MCF 10A (cell line): ENCODE data around the gene SLC25A20. TPM values are rescaled to one million over a fixed set of nuclear protein-coding genes. Genes with fewer than 3 reads are reported as not detected.

Source experiments
- BruUV-seq: library from RNA; stranded (reverse); fragments of 400-500 nt; replicated peaks from 2 replicates; lab custom pipeline; 2021; lab: Mats Ljungman, UMichigan
- CTCF ChIA-PET: fragments of 300-600 bp; sonication (Branson Sonifier 250); formaldehyde crosslinking; extraction: SDS; loops from one replicate; lab custom pipeline; 2021; ENCODE audit warnings: antibody characterized with exemption, inconsistent platforms; lab: Yijun Ruan, JAX
- POLR2A ChIA-PET: fragments of 300-600, 350-650 bp; sonication (Branson Sonifier 250); formaldehyde crosslinking; extraction: SDS; loops from one replicate; lab custom pipeline; 2020; ENCODE audit warnings: antibody characterized with exemption, inconsistent platforms; lab: Yijun Ruan, JAX
- DNase-seq: peaks from one replicate; pipeline ENCODE4 v3.0.0-alpha.2; 2018; ENCODE audit not compliant: unreplicated experiment
- H3K27ac Mint-ChIP-seq: one replicate; pipeline ENCODE4 v1.8.0; 2022; ENCODE audit warnings: mild to moderate bottlenecking, low read depth, mixed read lengths; ENCODE audit not compliant: unreplicated experiment
- H3K27me3 Mint-ChIP-seq: one replicate; pipeline ENCODE4 v1.8.0; 2022; ENCODE audit warnings: mixed read lengths; ENCODE audit not compliant: insufficient read depth, unreplicated experiment
- H3K36me3 Mint-ChIP-seq: one replicate; pipeline ENCODE4 v1.8.0; 2022; ENCODE audit warnings: mild to moderate bottlenecking, moderate library complexity, mixed read lengths; ENCODE audit not compliant: insufficient read depth, unreplicated experiment
- H3K4me1 Mint-ChIP-seq: one replicate; pipeline ENCODE4 v1.8.0; 2022; ENCODE audit warnings: mixed read lengths; ENCODE audit not compliant: insufficient read depth, unreplicated experiment
- H3K4me3 Mint-ChIP-seq: one replicate; pipeline ENCODE4 v1.8.0; 2022; ENCODE audit warnings: mild to moderate bottlenecking, moderate library complexity, mixed read lengths; ENCODE audit not compliant: unreplicated experiment
- H3K9me3 Mint-ChIP-seq: one replicate; pipeline ENCODE4 v1.8.0; 2022; ENCODE audit warnings: mixed read lengths; ENCODE audit not compliant: unreplicated experiment
- CTCF ChIP-seq: fragments of 200-600 bp; IDR thresholded peaks from one replicate; pipeline ENCODE4 v1.8.0; 2022; ENCODE audit warnings: antibody characterized with exemption, mild to moderate bottlenecking; ENCODE audit not compliant: unreplicated experiment
- intact Hi-C: fragments of 100-400 bp; cut with micrococcal nuclease; formaldehyde crosslinking; loops from 2 replicates; pipeline ENCODE4 v1.14.1; 2022
- total RNA-seq: library from RNA; stranded (reverse); gene quantifications from 2 replicates; pipeline ENCODE4 v1.2.3, GENCODE V29; 2022

The SLC25A20 gene
- total RNA-seq, 1 experiment from 2014 or later, result 11.5 TPM

- Mint-ChIP-seq H3K4me1 (peaks cover 4% of the 10 kb centered on the region), H3K4me3 (no peak overlapping the region), H3K27me3 (no peaks in the 10 kb centered on the region), H3K27ac (no peak overlapping the region), H3K36me3 (peaks cover 15% of the 10 kb centered on the region), H3K9me3 (no peaks in the 10 kb centered on the region)
- intact Hi-C loops, result no loop called here
- BruUV-seq, result no TSS peak
- CTCF ChIA-PET, result no interaction called here
- no peak for DNase-seq
- no peak for TF ChIP-seq CTCF
- POLR2A ChIA-PET, result no interaction called here
These were observed 40.0 kb downstream of the SLC25A20 start for GRCh38 chr3:48858709-48859108.

GRCh38 chr3:48857641-48858040, 41.0 kb downstream of the SLC25A20 start:
- Mint-ChIP-seq H3K36me3 (peaks cover 15% of the 10 kb centered on the region), H3K9me3 (no peaks in the 10 kb centered on the region), H3K4me1 (peaks cover 3% of the 10 kb centered on the region), H3K4me3 (no peak overlapping the region), H3K27ac (no peak overlapping the region), H3K27me3 (no peaks in the 10 kb centered on the region)
- ChIA-PET CTCF (interaction anchor here (0.7 kb wide), 1 partner anchor 477 kb away, joined by 3 read pairs; no protein-coding TSS in a partner anchor), POLR2A (interaction anchor here (2.3 kb wide), 1 partner anchor 11 kb away, joined by 12 read pairs; the partner anchor contains the start of gene PRKAR2A)
- no peak for DNase-seq
- BruUV-seq, result no TSS peak
- no peak for TF ChIP-seq CTCF
- intact Hi-C loops, result no loop called here

GRCh38 chr3:48856469-48856868, 42.2 kb downstream of the SLC25A20 start:
- no peak for TF ChIP-seq CTCF
- BruUV-seq, result no TSS peak
- Mint-ChIP-seq H3K4me3 (no peak overlapping the region), H3K4me1 (no peaks in the 10 kb centered on the region), H3K27ac (no peak overlapping the region), H3K36me3 (peaks cover 12% of the 10 kb centered on the region), H3K9me3 (no peaks in the 10 kb centered on the region), H3K27me3 (no peaks in the 10 kb centered on the region)
- no peak for DNase-seq
- CTCF ChIA-PET, result interaction anchor here (0.5 to 0.9 kb wide), 2 partner anchors 9 to 52 kb away, joined by 3 read pairs; partner anchors contain the start of gene PRKAR2A
- POLR2A ChIA-PET, result interaction anchor here (2.3 kb wide), 1 partner anchor 9 kb away, joined by 12 read pairs; the partner anchor contains the start of gene PRKAR2A
- intact Hi-C loops, result no loop called here

GRCh38 chr3:48855681-48856447, 42.8 kb downstream of the SLC25A20 start:
- intact Hi-C loops, result no loop called here
- ChIA-PET POLR2A (interaction anchor here (2.3 kb wide), 1 partner anchor 9 kb away, joined by 12 read pairs; the partner anchor contains the start of gene PRKAR2A), CTCF (interaction anchor here (0.5 to 0.9 kb wide), 2 partner anchors 8 to 52 kb away, joined by 3 read pairs; partner anchors contain the start of gene PRKAR2A)
- Mint-ChIP-seq H3K4me3 (no peak overlapping the region), H3K4me1 (no peaks in the 10 kb centered on the region), H3K27me3 (no peaks in the 10 kb centered on the region), H3K9me3 (no peaks in the 10 kb centered on the region), H3K36me3 (peaks cover 7% of the 10 kb centered on the region), H3K27ac (no peak overlapping the region)
- no peak for DNase-seq
- no TSS peak for BruUV-seq
- no peak for TF ChIP-seq CTCF
